ENCODE results near the gene SH3PXD2B.
A peak's percentile ranks its signal among the peaks of the same experiment; 100 is the strongest.

Gene SH3PXD2B

GRCh38 chr5:172452398-172453205 is 1.7 kb downstream of the SH3PXD2B start:
- DNase-seq = no peak

- peak; percentile 41 for DNase-seq
Observed at GRCh38 chr5:172451771-172452197, 2.5 kb downstream of the SH3PXD2B start.

- DNase-seq = peak; percentile 50
Observed at GRCh38 chr5:172450861-172451695, 3.2 kb downstream of the SH3PXD2B start.

- DNase-seq = no peak
Observed at GRCh38 chr5:172450453-172450852, 3.9 kb downstream of the SH3PXD2B start.

GRCh38 chr5:172448999-172449398 is 5.3 kb downstream of the SH3PXD2B start:
- no peak for DNase-seq

- no peak for DNase-seq
Observed at GRCh38 chr5:172447646-172448365, 6.5 kb downstream of the SH3PXD2B start.

GRCh38 chr5:172446336-172447051 is 7.8 kb downstream of the SH3PXD2B start:
- DNase-seq = no peak

GRCh38 chr5:172445866-172446265 is 8.5 kb downstream of the SH3PXD2B start:
- no peak for DNase-seq

- DNase-seq = no peak
Observed at GRCh38 chr5:172444626-172445365, 9.5 kb downstream of the SH3PXD2B start.

- no peak for DNase-seq
Observed at GRCh38 chr5:172444110-172444510, 10.2 kb downstream of the SH3PXD2B start.

GRCh38 chr5:172443441-172444109 is 10.8 kb downstream of the SH3PXD2B start:
- peak; percentile 85 for DNase-seq

- DNase-seq = no peak
Observed at GRCh38 chr5:172442592-172442991, 11.7 kb downstream of the SH3PXD2B start.

GRCh38 chr5:172441262-172441751 is 13.0 kb downstream of the SH3PXD2B start:
- DNase-seq = no peak

GRCh38 chr5:172440486-172440885 is 13.8 kb downstream of the SH3PXD2B start:
- DNase-seq = no peak

GRCh38 chr5:172439785-172440477 is 14.4 kb downstream of the SH3PXD2B start:
- DNase-seq = no peak

- no peak for DNase-seq
Observed at GRCh38 chr5:172438319-172438668, 16.0 kb downstream of the SH3PXD2B start.

- no peak for DNase-seq
Observed at GRCh38 chr5:172437445-172438318, 16.6 kb downstream of the SH3PXD2B start.

- DNase-seq = no peak
Observed at GRCh38 chr5:172436879-172437369, 17.4 kb downstream of the SH3PXD2B start.

All from inflammatory macrophage treated with lipopolysaccharide for 4 hours (primary cell).